SJSA1 (cell line): ENCODE measurements around the gene SYT8. TPM values are rescaled to one million over a fixed set of nuclear protein-coding genes. Genes with fewer than 3 reads are reported as not detected.

ENCODE experiments used
- DNase-seq, 2 experiments: peaks; one replicate each; pipeline ENCODE4 v3.0.0-alpha.2; 2015 to 2020; ENCODE audit warnings: low spot score in 2 of 2, low read depth in 1 of 2
- H3K27ac ChIP-seq: fragments of 250-450 bp; sonication (Bioruptor Pico); 2 replicates; pipeline ENCODE4 v1.5.1; 2020; ENCODE audit warnings: mild to moderate bottlenecking, moderate library complexity
- H3K27me3 ChIP-seq: fragments of 250-450 bp; sonication (Bioruptor Pico); replicated peaks from 2 replicates; pipeline ENCODE4 v1.5.1; 2020; ENCODE audit warnings: mild to moderate bottlenecking, moderate library complexity
- H3K36me3 ChIP-seq: fragments of 250-450 bp; sonication (Bioruptor Pico); 2 replicates; pipeline ENCODE4 v1.5.1; 2020; ENCODE audit warnings: mild to moderate bottlenecking
- H3K4me1 ChIP-seq: fragments of 250-450 bp; sonication (Bioruptor Pico); replicated peaks from 2 replicates; pipeline ENCODE4 v1.6.1; 2021; ENCODE audit warnings: mild to moderate bottlenecking
- H3K4me3 ChIP-seq: fragments of 250-450 bp; sonication (Bioruptor Pico); 2 replicates; pipeline ENCODE4 v1.5.1; 2020; ENCODE audit warnings: mild to moderate bottlenecking
- H3K9me3 ChIP-seq: fragments of 250-450 bp; sonication (Bioruptor Pico); replicated peaks from 2 replicates; pipeline ENCODE4 v1.5.1; 2020; ENCODE audit warnings: mild to moderate bottlenecking
- total RNA-seq: library from RNA; depleted of rRNA; stranded (reverse); fragments of >200 nt; shearing (Covaris generic); gene quantifications from 2 replicates; pipeline ENCODE4 v1.2.3, GENCODE V29; 2014

Gene SYT8
- total RNA-seq, 1 experiment from 2014 or later = not detected

DNA sequence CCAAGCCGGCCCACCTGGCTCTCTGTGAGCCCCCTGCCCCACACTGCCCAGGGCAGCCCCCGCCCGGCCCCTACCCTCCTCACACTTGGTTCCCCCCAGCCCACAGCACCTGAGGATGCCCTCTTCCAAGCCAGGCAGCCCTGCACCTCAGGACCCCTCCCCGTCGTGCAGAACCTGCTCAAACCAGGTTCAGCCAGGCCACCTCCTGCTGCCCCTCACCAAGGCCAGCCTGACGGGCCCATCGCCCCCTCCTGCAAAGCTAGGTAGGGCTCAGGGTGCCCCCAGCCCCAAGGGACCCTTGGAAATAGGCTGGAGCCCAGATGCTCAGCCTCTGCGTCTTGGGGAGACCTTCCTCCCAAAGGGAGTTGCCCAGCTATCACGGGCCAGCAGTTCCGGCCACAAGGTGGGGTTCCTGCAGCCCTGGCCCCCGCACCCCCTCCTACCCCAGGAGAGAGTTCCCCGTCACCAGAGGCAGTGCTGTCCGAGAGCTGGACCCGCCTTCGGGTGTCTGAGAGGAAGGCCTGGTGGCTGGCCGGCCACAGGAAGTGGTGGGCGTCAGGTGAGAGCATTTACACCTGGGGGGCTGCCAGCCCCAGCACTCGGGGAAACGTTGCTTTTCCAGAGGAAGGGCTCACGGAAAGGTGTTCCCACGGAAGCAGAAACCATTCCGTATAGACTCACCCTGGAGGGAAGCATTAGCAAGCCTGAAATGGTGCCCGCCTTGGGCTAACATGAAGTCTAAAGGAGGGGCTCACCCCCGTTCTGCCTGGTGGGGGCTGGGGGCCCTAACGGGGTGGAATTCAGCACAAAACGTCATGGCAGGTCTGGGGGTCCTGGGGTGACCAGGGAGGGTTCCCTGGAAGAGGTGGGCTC lies 3.2 kb upstream of the SYT8 start:
- Histone ChIP-seq H3K9me3 (no peaks in the 10 kb centered on the region), H3K4me1 (peaks cover 60% of the 10 kb centered on the region), H3K4me3 (no peak overlapping the region)

DNA sequence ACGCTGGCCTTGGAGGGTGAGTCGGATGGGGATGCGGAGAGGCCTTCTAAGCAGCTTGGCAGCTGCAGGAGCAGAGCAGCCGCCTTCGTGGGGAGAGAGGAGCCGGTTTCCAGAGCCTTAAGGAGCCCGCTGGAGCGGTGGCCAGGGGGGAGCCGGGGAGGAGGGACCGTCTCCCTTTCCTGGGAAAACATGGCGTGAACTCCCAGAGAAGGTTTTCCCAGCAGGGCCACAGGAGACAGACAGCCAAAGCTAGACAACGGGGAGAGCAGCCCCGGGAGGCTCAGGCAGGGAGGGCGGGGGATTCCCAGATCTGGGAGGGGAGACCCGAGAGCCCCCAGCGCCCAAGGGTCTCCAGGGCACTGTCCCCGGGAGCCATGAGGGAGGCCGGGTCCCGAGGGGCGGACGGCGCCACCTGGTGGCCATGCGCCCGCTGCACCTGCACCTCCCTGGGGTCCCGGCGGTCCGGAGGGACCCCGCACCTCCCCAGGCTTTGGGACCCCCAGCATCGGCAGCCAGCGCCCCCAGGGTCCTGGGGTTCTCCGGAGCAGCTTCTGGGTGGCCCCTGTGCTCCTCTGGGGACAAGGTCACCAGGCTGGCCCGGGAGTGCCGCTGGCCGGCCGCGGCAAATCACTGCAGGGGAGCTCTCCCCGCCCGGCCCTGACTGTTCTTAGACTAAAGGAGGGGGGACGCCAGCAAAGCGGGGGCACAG lies 2.4 kb upstream of the SYT8 start:
- Histone ChIP-seq H3K36me3 (no peaks in the 10 kb centered on the region), H3K4me1 (peaks cover 53% of the 10 kb centered on the region), H3K27me3 (no peaks in the 10 kb centered on the region), H3K27ac (no peak overlapping the region), H3K4me3 (no peak overlapping the region), H3K9me3 (no peaks in the 10 kb centered on the region)
- DNase-seq = peak in 1 of 2 experiments; percentile 53

More for the DNA sequence above, 3.2 kb upstream of the SYT8 start:
- no peak overlapping the region for H3K27ac ChIP-seq
- no peaks in the 10 kb centered on the region for H3K27me3 ChIP-seq
- DNase-seq = no peak
- no peaks in the 10 kb centered on the region for H3K36me3 ChIP-seq

DNA sequence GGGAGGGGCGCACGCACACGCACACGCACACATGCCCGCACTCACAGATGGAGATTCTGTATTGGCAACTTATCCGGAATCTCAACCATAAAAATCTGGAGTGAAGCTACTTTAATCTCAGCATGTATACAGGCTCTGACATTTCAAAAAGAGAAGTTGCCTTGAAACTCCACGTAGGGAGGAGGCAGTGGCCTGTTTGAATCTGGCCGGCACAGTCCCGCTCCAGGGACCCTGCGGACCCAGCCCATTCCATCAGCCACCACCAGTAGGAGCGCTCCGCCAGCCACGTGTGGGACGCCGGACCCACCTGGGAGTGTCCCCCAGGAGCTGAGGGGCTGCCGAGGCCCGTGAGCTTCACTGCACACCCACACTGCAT lies 1.9 kb upstream of the SYT8 start:
- H3K4me1 ChIP-seq = peaks cover 51% of the 10 kb centered on the region
- no peak for DNase-seq
- no peaks in the 10 kb centered on the region for H3K27me3 ChIP-seq
- H3K36me3 ChIP-seq = no peaks in the 10 kb centered on the region
- H3K4me3 ChIP-seq = no peak overlapping the region
- no peaks in the 10 kb centered on the region for H3K9me3 ChIP-seq
- H3K27ac ChIP-seq = no peak overlapping the region

DNA sequence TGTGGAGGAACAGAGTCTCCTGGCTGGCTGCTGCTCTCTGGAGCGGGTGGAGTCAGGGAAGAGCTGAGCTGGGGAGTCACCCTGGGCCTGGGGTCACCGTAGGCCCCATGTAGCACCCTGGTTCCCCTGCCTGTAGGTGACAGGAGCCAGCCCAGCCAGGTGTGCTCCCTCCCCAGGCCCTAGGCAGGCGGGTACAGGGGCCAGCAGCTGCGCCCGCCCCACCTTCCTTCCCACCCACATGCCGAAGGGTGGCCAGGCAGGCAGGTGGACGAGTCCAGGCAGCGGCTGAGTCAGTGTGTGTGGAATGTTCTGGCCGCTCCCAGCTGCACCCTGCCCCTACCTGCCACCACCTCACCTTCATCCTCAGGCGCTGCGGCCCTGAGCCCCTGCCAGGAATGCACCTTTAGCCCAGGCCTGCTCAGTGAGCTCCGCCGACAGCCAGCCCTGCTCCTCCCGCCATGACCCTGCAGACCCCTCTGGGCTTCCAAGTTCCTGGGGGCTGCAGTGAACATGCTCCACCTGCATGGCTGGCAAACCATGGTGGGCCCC lies 654 bp upstream of the SYT8 start:
- H3K27ac ChIP-seq = no peak overlapping the region
- DNase-seq = no peak
- no peak overlapping the region for H3K4me3 ChIP-seq
- no peaks in the 10 kb centered on the region for H3K36me3 ChIP-seq
- H3K4me1 ChIP-seq = peaks cover 39% of the 10 kb centered on the region
- H3K9me3 ChIP-seq = no peaks in the 10 kb centered on the region
- H3K27me3 ChIP-seq = no peaks in the 10 kb centered on the region

DNA sequence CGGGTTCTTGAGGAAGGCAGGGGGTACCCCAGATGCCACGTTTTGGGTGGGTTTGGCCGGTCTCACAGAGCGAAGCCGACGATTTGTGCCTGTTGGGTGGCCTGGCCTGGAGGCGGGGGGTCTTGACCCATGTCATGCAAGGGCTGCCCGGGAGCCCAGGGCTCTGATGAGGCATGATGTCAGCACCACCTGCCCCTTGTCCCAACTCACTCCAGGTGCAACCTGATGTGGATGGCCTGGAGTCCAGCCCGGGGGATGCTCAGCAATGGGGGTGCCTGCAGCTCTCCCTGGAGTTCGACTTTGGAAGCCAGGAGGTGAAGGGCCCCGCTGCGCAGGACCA lies 851 bp downstream of the SYT8 start:
- no peak for DNase-seq
- no peak overlapping the region for H3K27ac ChIP-seq
- no peaks in the 10 kb centered on the region for H3K36me3 ChIP-seq
- H3K4me1 ChIP-seq = peaks cover 24% of the 10 kb centered on the region
- H3K27me3 ChIP-seq = no peaks in the 10 kb centered on the region
- no peak overlapping the region for H3K4me3 ChIP-seq
- H3K9me3 ChIP-seq = no peaks in the 10 kb centered on the region

DNA sequence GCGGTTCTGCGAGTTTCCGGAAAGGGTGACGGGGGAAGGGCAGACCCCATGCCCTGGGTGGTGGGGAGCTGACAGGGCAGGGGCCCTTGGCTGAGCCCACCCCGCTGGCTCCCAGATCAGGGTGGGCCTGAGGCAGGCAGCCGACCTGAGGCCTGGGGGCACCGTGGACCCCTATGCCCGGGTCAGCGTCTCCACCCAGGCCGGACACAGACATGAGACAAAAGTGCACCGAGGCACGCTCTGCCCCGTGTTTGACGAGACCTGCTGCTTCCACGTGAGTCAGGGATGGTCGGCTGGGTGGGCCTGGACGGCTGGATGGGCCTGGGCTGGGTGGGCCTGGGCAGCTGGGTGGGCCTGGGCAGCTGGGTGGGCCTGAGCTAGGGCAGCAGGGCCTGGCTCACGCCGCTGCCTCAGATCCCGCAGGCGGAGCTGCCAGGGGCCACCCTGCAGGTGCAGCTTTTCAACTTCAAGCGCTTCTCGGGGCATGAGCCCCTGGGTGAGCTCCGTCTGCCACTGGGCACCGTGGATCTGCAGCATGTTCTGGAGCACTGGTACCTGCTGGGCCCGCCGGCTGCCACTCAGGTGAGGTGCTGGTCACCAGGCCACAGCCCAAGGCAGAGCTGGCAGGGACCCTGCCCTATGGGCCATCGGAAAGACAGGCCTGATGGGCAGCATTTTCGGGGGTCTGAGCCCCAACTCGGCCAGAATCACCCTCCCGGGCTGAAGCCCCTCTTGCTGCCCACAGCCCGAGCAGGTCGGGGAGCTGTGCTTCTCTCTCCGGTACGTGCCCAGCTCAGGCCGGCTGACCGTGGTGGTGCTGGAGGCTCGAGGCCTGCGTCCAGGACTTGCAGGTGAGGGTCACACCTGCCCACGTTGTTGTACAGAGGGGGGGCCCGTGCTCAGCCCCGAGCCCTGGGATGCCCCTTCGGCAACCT lies 1.5 kb downstream of the SYT8 start:
- Histone ChIP-seq H3K4me3 (no peak overlapping the region), H3K27ac (no peak overlapping the region), H3K36me3 (no peaks in the 10 kb centered on the region), H3K4me1 (peaks cover 19% of the 10 kb centered on the region), H3K9me3 (no peaks in the 10 kb centered on the region), H3K27me3 (no peaks in the 10 kb centered on the region)
- no peak for DNase-seq

DNA sequence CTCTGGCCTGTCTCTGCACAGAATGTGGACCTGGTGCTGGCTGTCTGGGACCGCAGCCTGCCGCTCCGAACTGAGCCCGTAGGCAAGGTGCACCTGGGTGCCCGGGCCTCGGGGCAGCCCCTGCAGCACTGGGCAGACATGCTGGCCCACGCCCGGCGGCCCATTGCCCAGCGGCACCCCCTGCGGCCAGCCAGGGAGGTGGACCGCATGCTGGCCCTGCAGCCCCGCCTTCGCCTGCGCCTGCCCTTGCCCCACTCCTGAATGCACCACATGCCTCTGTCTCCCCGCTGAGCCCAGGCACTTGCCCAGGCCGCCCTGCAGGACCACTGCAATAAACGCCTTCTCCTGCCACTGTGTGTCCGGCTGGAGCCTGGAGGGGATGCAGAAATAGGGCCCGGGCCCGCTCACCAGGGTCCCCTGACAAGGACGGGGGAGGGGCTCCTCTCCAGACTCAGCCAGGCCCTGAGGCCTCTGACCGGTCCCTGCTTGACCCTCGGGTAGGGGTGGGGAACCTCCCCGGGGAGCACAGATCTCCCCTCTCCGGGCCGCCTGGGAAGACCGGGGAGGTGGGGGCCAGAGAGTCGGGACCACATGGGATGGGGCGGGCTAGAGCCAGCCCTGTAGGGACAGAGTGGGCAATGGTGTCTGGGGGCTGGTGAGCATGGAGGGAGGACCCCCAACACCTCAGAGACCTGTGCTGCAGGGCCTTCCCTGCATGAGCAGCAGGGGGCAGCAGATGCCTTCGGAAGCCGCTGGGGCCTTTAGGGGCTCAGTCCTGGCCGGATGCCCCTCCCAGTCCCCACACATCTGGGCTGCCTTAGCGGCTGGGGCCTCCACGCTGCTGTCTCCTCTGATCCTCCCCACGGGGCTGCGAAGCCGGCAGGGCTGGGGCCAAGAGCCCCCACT lies 2.6 kb downstream of the SYT8 start:
- Histone ChIP-seq H3K36me3 (no peaks in the 10 kb centered on the region), H3K4me3 (no peak overlapping the region), H3K27me3 (no peaks in the 10 kb centered on the region), H3K4me1 (peaks cover 8% of the 10 kb centered on the region), H3K9me3 (no peaks in the 10 kb centered on the region), H3K27ac (no peak overlapping the region)
- DNase-seq = peak; percentile 44 to 72

DNA sequence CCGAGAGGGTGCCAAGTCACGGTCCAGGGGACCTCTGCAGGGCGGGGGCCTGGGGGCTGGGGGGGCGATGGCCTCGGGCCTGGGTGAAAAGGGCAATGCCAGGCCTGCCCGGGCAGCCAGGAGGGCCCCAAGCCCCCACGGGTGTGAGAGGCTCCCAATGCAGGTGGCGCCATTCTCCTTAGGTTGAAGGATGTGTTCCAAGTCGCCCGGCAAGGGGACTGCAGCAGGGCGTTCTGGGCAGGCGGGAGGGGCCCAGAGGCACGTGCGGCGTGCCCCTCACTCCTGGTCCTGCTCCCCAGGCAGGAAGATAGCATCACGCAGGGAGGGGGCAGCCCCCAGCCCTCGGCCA lies 3.3 kb downstream of the SYT8 start:
- no peak overlapping the region for H3K27ac ChIP-seq
- DNase-seq = no peak

DNA sequence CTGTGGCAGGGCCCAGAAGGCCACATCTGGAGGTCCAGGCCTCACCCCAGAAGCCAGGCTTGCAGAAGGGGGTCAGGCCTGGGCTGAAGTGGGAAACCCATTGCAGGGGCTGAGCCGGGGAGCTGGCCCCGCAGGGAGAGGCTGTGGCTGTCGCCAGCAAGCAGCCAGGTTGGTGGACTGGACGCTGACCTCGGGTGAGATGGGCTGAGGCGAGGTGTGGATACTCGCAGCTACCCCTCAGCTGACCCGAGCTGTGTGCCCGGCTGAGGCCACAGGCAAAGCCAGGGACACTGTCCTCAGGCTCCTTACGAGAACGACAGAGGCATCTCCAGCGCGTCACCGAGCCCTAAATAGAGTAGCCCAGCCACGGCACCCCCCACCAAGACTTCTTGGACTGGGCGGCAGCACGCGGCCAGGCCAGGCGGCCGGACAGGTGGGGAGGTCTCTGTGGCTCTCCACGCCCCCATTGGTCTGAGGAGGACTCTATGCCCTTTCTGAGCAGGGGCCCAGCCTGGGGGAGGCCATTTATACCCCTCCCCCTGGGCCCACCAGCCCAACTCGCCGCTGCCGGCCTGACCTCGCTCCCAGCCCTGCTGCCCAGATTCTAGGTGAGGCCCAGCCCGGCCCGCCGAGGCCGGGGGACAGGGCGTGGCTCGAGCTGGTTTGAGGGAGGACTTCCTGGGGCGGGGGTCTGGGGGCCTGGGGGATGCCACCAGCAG lies 3.8 kb downstream of the SYT8 start, which contains the start of gene TNNI2:
TSS of gene TNNI2 (plus strand) at position 556 of the 719 bp plus-strand sequence. CDS start 716 bp downstream, outside the sequence.
- no peaks in the 10 kb centered on the region for H3K9me3 ChIP-seq
- H3K4me1 ChIP-seq = peaks cover 4% of the 10 kb centered on the region; the same call in 1 of the 2 replicates
- H3K4me3 ChIP-seq = no peak within 1 kb of the TSS
- H3K27ac ChIP-seq = no peak within 1 kb of the TSS
- no peak for DNase-seq
- H3K27me3 ChIP-seq = no peaks in the 10 kb centered on the region
- no peaks in the 10 kb centered on the region for H3K36me3 ChIP-seq

More for the DNA sequence above, 3.3 kb downstream of the SYT8 start:
- no peaks in the 10 kb centered on the region for H3K27me3 ChIP-seq
- H3K4me1 ChIP-seq = peaks cover 4% of the 10 kb centered on the region; the same call in 1 of the 2 replicates
- no peak overlapping the region for H3K4me3 ChIP-seq
- H3K9me3 ChIP-seq = no peaks in the 10 kb centered on the region
- no peaks in the 10 kb centered on the region for H3K36me3 ChIP-seq

DNA sequence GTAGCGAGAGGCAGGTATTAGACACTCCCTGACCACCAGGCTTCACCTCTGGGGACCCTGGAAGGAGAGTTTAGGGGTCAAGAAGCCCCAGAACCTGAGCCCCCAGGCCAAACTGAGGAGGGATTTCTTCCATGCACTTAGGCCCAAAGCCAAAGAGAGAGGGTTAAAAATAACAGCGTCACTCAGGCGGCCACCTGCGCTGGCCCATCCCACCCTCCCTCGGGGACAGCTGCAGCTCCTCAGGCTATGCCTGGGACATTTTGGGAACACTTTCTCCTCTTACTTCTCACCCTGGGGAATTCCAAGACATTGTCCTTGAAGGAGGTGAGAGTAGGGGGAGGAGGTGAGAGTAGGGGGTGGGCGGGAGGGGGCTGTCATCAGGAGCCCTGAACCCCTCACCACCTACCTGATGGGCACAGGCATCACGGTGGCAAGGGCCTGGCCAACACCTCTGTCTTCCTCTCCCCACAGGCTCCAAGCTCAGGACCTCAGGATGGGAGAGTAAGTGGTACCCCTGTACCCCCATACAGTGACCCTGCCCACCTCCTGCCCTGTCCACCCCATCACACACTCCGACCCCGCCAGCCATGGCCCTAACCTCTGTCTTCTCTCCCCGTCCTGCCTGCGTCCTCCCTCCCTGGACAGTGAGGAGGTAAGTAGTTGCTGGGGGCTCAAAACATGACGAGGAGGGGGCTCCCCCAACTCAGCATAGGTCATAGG lies 4.6 kb downstream of the SYT8 start:
- no peaks in the 10 kb centered on the region for H3K9me3 ChIP-seq
- H3K36me3 ChIP-seq = no peaks in the 10 kb centered on the region
- peaks cover 4% of the 10 kb centered on the region; the same call in 1 of the 2 replicates for H3K4me1 ChIP-seq
- no peak for DNase-seq
- no peak overlapping the region for H3K27ac ChIP-seq
- no peak overlapping the region for H3K4me3 ChIP-seq
- H3K27me3 ChIP-seq = no peaks in the 10 kb centered on the region

DNA sequence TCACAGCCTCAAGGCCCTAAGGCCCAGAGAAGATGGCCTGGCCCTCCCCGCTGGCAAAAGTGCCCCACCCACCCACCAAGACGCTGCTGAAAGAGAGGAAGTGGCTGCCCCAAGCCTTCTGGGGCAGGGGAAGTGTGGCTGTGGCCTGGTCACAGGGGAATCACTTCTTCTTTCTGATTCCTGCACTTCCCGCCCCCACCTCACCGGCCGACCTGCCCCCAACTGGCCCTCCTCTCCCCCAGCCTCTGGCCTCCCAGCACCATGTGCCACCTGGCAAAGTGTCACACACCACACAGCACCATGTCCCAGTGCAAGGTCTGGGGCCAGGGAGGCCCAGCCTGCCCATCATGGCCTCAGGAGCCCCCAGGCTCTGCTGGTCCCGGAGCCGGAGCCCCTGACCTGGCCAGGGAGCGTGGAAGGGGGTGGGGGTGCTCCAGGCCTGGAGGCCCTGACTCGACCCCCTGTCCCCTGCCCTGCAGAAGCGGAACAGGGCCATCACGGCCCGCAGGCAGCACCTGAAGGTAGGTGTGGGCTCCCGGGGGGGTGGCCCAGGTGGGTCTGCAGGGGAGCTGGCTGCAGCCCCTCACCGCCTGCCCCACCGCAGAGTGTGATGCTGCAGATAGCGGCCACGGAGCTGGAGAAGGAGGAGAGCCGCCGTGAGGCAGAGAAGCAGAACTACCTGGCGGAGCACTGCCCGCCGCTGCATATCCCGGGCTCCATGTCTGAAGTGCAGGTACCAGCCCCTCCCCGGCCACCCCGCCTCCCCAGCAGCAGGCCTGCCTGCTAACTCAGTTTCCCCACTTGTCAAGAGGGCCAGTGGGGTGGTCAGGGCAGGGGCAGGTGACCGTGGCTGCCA lies 5.4 kb downstream of the SYT8 start:
- no peak for DNase-seq
- peaks cover 10% of the 10 kb centered on the region; the same call in 1 of the 2 replicates for H3K4me1 ChIP-seq
- peaks cover 3% of the 10 kb centered on the region; the same call in 1 of the 2 replicates for H3K27me3 ChIP-seq
- H3K36me3 ChIP-seq = no peaks in the 10 kb centered on the region
- H3K9me3 ChIP-seq = no peaks in the 10 kb centered on the region
- H3K27ac ChIP-seq = no peak overlapping the region
- no peak overlapping the region for H3K4me3 ChIP-seq
